GM21529 (cell line): ENCODE data around the gene TRIM37.
"Not testable (repeated sequence)": the region's sequence is repeated elsewhere in the genome, so short reads cannot be mapped to it uniquely, and the experiment has no call there.

Experiments used
- ATAC-seq: cut with Tn5 transposase; IDR thresholded peaks from one replicate; pipeline ENCODE4 v1.9.1; 2021; ENCODE audit not compliant: unreplicated experiment

Gene TRIM37

GRCh38 chr17:58956997-58957724, 149.5 kb downstream of the TRIM37 start:
- no peak for ATAC-seq

GRCh38 chr17:58954358-58954757, 152.3 kb downstream of the TRIM37 start:
- ATAC-seq: not testable (repeated sequence)

GRCh38 chr17:58947824-58948223, 158.9 kb downstream of the TRIM37 start:
- no peak for ATAC-seq

- no peak for ATAC-seq
Observed at GRCh38 chr17:58947411-58947810, 159.3 kb downstream of the TRIM37 start.

GRCh38 chr17:58944166-58944565, 162.5 kb downstream of the TRIM37 start:
- no peak for ATAC-seq

GRCh38 chr17:58936295-58936694, 170.4 kb downstream of the TRIM37 start:
- ATAC-seq: no peak

GRCh38 chr17:58932956-58933355, 173.7 kb downstream of the TRIM37 start:
- no peak for ATAC-seq
